Erythroblast (primary cell): ENCODE results near the gene DENND5B.
"Not testable (repeated sequence)": the region's sequence is repeated elsewhere in the genome, so short reads cannot be mapped to it uniquely, and the experiment has no call there.

Experiments used
- DNase-seq, 2 experiments: peaks; one replicate each; lab custom pipeline; 2025; lab: John Stamatoyannopoulos, UW
- GATA1 ChIP-seq: IDR thresholded peaks from 2 replicates; pipeline ENCODE4 v1.6.1; 2011; ENCODE audit warnings: low read depth, mild to moderate bottlenecking, control low read depth, low read length, moderate library complexity
- POLR2A ChIP-seq: IDR thresholded peaks from 2 replicates; pipeline ENCODE4 v1.6.1; 2011; ENCODE audit warnings: mild to moderate bottlenecking, low read length

DENND5B gene

DNA sequence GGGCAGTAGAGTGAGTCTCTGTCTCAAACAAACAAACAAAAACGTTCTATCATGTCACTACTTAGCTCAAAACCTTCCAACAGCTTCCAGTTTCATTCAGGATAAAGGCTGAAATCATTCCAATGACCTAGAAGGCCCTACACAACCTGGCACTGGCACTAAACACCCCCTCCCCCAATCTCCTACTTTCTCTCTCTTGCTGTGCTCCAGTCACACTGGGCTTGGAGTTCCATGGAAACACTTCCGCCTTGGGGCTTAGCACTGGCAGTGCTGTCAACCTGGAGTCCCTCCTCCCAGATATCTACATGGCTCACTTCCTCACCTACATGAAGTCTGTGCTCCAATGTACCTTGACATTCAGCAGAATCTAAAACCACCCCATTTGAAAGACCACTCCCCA is 199.9 kb downstream of the DENND5B start:
- DNase-seq: no peak
- TF ChIP-seq POLR2A (no peak), GATA1 (no peak)

DNA sequence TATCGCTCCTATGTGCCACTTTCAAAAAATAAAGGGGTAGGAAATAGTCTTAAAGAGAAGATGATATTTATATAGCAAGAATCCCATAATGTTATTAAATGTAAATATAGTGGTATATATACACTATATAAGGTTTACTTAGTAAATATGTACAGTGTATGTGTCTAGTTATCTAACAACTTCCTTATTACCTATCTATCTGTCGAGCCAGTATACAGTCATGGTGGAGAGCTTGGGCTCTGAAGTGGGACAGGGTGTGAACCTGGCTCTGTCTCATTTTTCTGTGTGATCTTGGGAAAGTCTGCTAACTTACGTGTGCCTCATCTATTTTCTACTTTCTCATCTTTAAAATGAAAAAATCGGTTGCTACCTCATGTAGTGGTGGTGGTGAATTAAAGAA is 202.2 kb downstream of the DENND5B start:
- no peak for TF ChIP-seq GATA1
- TF ChIP-seq POLR2A: no peak
- no peak for DNase-seq

DNA sequence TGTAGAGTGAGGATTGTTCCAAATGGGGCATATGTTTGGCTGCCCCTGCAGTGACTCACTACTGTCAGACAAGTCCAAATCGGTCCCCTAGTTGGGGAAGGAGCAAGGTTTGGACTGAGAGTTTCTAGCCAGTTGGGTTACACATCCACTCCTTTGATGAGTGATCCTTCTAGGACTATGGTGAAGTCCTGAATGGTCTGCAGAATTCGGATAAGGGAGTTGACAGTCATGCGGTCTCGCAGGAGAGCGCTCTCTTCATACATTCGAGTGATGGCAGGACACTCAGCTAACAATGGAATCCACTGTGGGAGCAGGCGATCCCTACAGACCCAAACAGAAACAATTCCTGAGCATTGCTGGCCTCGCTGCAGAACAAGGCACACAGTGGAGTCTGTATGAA is 203.5 kb downstream of the DENND5B start:
- TF ChIP-seq GATA1 (no peak), POLR2A (no peak)
- no peak for DNase-seq

DNA sequence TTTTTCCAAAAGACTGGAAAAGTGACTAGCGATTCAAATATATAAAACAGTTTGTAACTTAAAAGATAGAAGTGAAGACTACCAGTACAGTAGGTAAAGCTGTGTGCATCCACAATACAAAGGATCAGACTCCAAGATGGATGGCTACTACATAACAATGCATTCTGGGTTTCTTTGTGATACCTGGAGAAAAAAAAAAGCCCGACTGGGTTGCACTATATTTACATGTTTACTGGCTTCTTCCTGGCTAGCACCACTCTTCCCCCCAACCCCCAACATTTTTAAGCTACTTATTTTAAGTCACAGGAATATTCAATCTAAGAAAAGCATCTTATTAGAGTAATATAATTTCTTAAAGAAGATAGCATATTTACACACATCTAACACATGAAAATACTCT is 203.9 kb downstream of the DENND5B start:
- DNase-seq: no peak
- no peak for TF ChIP-seq POLR2A
- no peak for TF ChIP-seq GATA1

DNA sequence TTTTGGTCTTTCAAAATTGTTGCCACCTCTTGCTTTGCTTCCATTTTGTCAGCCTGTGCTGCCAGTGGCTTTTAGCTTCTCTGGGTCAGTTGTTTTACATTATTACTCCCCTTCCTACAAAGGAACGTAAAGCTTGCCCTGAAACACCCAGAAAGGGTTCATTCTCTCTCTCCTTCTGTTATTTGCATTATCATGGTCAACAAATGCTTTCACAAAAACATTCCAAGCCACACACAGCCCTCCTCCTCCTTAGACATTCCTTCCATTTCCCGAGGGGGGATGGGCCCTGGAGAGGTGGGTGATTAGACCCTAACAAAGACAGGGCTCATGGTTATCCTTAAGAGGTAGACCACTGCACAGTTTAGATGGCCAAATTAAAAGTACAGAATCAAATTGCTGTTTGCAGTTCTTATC is 204.6 kb downstream of the DENND5B start:
- no peak for DNase-seq

DNA sequence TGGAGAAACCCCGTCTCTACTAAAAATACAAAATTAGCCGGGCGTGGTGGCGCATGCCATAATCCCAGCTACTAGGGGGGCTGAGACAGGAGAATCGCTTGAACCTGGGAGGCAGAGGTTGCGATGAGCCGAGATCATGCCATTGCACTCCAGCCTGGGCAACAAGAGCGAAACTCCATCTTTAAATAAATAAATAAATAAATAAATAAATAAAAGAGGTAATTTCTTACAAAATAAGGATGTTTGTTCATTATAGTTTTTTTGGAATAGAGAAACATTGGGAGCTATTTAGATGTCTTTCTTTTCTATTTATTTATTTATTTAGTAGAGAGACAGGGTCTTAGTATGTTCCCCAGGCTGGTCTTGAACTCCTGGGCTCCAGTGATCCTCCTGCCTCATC is 213.7 kb downstream of the DENND5B start:
- DNase-seq: not testable (repeated sequence)

More for the DNA sequence above, 204.6 kb downstream of the DENND5B start:
- TF ChIP-seq GATA1 (no peak), POLR2A (no peak)

DNA sequence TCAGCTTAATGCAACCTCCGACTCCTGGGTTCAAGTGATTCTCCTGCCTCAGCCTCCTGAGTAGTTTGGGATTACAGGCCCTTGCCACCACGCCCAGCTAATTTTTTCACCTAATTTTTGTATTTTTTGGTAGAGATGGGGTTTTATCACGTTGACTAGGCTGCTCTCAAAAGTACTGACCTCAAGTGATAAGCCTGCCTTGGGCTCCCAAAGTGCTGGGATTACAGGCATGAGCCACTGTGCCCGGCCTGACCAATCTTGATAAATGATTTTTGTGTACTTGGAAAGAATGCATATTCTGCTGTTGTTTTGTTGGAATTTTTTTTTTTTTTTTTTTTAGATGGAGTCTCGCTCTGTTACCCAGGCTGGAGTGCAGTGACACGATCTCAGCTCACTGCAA is 215.5 kb downstream of the DENND5B start:
- DNase-seq: peak in 1 of 2 experiments; percentile 31

DNA sequence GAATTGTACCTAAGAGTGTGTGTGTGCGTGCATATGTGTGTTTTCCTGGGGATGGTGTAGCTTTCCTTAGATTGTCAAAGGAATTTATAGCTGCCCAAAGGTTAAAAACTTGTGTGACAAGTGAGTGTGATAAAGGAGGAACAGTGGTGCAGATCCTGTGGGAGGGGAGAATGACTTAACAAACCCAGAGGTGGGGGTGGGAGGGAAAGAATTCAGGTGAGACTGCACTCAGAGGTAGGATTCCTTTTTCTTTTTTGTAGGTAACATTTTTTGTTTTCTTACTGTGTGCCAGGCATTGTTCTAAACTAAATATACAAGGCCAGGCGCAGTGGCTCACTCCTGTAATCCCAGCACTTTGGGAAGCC is 219.7 kb downstream of the DENND5B start:
- TF ChIP-seq GATA1 (no peak), POLR2A (no peak)
- DNase-seq: no peak

DNA sequence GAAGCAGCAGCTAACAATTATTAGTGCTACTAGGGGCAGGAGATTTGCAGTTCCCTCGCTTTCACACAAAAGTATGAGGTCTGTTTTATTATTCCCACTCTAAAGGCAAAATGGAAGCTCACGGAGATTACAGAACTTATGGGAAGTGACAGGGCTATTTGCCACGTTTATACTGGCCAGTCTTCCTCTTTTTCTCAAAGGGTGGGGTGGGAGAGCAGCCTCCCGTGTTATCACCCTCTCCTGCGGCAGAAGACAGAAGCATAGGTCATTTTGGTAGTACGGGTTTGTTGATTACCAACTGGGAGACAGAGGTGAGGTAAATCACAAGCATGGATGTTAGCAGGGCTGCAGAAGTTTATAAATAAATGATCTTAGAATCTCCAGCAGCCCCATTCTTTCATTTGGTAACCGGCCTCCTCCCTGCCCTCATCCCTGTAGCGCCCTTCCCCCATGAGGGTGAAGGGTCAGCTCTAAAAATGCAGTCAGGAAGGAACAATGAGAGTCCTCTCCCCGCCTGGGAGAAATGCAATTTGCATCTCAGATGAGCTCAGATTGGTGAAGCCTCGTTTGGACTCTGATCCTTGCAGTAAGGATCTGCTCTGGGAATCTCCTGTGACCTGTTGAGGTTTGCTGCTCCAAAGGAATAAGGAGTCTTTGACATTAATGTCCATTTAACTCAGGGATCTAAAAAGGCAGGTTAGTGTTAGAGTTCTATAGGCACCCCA is 220.2 kb downstream of the DENND5B start:
- DNase-seq: no peak
- TF ChIP-seq POLR2A (no peak), GATA1 (no peak)

DNA sequence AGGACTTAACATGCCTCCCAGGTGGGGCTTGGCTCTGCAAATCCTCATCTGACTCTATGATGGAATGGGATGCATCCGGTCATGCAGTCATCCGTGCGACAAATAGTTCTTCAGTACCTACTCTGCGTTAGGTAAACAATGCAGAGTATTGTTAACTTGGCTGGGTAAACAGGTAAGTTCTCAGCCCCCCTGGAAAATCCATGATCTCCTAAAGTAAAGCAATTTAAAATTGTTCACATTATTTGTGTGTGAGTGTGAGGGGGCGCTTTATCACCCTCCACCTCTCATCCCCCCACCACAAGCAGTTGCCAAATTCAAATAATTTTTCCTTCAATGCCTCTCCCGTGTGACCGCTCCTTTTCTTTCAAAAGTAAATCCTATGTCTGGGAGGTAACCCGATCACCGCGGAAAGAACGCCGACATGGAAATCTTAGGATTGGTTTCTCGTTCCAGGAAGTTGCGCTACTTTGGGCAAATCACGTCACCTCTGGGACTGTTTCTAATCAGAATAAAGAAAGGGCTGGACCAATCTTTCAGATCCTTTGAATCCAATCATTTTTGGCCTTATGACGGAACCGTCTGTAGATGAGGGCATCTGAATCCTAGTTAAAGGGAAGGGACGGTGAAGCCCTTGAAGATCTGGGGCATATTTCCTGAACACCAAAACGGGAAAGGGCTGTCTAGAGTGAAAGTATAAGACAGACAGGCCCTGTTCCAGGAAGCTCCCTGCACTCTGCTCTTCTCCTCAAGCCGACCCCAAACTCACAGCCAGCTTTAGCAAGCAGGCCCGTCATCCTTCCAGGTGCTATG is 221.0 kb downstream of the DENND5B start:
- TF ChIP-seq GATA1 (no peak), POLR2A (no peak)
- no peak for DNase-seq

DNA sequence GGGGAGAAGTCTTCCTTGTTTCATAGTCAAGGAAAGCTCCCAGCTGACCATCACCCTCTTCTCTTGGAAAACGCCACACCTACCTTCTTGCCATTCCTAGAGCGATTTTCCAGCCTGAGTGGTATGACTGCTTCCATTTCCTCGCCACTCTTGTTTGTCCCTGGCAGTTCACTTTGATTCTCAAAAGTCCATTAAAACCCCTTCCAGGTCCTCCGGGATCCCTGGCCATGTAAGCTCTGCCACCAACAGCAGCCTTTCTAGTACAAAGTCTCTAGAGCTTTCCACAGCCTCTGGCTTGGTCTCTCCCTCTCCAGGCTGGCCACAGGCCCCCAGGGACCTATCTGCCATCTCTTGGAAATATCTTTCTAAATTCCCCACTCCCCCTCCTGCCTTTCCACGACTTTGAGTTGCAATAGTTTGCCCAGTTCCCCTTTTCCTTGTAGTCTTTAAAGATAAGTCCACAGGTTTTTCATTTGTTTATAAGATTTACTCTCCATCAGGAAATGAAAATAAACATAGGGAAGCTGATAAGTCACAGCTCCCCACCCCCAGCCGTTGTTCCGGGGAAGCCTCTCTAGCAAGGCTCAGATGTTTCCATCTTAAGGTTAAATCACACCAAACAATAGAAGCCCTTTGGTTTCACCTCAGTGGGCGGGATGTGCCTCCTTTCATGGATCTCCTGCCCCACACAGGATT is 222.1 kb downstream of the DENND5B start:
- TF ChIP-seq GATA1 (no peak), POLR2A (no peak)
- DNase-seq: no peak

DNA sequence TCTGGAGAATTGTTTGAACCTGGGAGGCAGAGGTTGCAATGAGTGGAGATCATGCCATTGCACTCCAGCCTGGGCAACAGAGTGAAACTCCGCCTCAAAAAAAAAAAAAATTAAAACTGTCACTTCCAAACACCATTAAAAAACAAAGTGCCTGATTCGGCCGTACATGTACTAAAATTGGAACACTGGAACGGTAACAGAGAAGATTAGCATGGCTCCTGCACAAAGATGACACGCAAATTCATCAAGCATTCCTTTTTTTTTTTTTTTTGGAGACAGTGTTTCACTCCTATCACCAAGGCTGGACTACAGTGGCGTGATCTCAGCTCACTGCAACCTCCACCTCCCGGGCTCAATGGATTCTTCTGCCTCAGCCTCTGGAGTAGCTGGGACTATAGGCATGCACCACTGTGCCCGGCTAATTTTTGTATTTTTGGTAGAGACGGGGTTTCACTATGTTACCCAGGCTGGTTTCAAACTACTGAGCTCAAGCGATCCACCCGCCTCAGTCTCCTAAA is 224.8 kb downstream of the DENND5B start:
- no peak for DNase-seq
- TF ChIP-seq POLR2A: no peak
- no peak for TF ChIP-seq GATA1

DNA sequence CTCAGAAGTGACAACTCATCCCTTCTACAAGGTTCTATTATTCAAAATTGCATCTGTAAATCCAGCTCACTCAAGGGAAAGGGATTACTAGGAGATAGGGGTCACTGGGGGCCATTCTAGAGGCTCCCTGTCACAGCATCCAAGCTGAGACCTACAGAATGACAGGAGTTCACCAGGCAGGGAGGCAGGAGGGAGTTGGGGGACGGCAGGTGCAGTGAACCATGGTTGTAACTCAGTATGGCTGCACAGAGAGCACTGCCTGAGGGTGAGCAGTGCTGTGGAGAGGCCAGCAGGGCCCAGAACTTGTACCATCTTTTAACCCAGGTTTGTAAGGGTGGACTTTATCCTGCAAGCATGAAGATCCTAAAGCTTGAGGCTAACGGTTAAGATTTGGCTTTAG is 227.1 kb downstream of the DENND5B start:
- no peak for DNase-seq
- TF ChIP-seq POLR2A (no peak), GATA1 (no peak)

DNA sequence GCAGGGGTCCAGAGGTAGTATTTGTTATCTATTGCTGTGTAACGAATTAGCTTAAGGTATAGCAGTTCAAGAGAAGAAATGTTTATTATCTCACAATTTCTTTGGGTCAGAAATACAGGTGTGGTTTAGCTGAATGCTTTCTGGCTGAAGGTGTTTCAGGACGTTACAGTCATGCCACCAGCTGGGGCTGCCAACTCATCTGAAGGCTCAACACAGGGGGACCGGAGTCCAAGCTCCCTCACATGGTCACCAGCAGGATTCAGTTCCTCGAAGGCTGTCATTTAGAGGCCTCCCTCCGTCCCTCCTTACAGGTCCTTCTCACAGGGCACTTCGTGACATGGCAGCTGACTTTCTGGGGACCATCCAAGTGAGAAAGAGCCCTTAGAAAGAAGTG is 227.5 kb downstream of the DENND5B start:
- peak in 1 of 2 experiments; percentile 7 for DNase-seq
- TF ChIP-seq POLR2A (no peak), GATA1 (no peak)
